ENCODE results near the gene TMEM121B.

The TMEM121B gene

GRCh38 chr22:17114898-17115235 lies 6.3 kb downstream of the TMEM121B start:
- no peak overlapping the region for H3K4me3 ChIP-seq (ENCODE audit: low read depth, low read length)
- no peak for TF ChIP-seq CTCF (IDR thresholded peaks at IDR 0.05; ENCODE audit: low read depth, low read length)
- in situ Hi-C loops (cut with HindIII; ENCODE audit: low sequenced_read_pairs), result no loop called here
- DNase-seq (ENCODE audit: low read depth, low spot score), result no peak

DNA sequence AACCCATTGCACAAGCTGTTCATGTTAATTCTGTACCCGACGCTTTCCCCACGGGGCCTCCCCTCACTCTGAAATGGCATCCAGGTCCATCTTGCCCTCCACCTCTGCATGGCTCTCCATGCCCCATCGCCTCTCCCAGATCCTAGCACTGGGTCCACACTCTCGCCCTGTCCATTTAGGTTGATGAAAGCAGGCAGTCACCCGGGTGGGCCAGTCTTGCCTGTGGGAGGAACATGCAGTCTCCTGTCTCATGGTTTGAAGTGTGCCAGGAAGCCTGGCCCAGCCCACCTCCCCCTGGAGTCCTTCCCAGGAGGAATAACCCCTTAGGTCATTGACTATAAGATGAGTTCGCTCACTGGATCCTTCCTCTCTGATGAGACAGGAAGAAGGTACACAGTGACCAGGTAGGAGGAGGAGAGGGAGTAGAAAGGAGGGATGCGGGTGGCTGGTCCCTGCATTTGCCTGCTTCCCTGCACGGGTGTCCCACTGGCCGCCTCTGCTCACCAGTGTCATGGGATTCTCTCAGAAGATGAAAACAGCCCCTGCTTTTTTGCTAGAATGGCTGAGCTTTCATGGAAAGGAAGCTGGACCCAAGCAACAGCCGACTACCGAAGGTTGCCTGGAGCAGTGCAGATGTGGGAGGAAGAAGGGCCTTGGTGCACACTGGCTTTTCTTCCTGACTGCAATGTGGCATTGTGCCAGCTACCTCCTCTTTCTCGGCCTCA lies 6.8 kb downstream of the TMEM121B start:
- DNase-seq (ENCODE audit: low read depth, low spot score), result no peak
- H3K4me3 ChIP-seq (ENCODE audit: low read depth, low read length), result no peak overlapping the region
- in situ Hi-C loops (cut with HindIII; ENCODE audit: low sequenced_read_pairs), result no loop called here
- no peak for TF ChIP-seq CTCF (IDR thresholded peaks at IDR 0.05; ENCODE audit: low read depth, low read length)

DNA sequence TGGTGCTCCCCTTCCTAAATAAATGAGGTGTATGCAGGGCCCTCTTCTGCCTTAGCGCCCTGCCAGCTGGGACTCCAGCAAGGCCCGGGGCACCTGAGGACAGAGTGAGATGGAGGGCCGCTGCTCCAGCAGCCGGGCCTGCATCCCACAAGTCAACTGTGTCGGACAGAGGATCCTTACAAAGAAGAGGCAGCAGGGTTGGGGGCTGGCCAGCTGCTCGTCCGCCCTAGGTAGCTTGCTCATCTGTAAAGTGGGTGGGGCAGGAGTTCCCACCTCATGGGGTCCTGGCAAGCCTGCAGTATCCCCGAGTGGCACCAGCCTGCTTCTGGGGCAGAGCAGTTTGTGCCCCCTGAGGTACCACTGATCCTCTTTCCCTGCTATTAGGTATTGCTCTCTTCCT lies 7.6 kb downstream of the TMEM121B start:
- H3K4me3 ChIP-seq (ENCODE audit: low read depth, low read length), result no peak overlapping the region
- in situ Hi-C loops (cut with HindIII; ENCODE audit: low sequenced_read_pairs), result no loop called here
- TF ChIP-seq CTCF (IDR thresholded peaks at IDR 0.05; ENCODE audit: low read depth, low read length), result no peak
- no peak for DNase-seq (ENCODE audit: low read depth, low spot score)

GRCh38 chr22:17112491-17113042 lies 8.6 kb downstream of the TMEM121B start:
- in situ Hi-C loops (cut with HindIII; ENCODE audit: low sequenced_read_pairs), result no loop called here
- DNase-seq (ENCODE audit: low read depth, low spot score), result no peak
- no peak for TF ChIP-seq CTCF (IDR thresholded peaks at IDR 0.05; ENCODE audit: low read depth, low read length)
- no peak overlapping the region for H3K4me3 ChIP-seq (ENCODE audit: low read depth, low read length)

DNA sequence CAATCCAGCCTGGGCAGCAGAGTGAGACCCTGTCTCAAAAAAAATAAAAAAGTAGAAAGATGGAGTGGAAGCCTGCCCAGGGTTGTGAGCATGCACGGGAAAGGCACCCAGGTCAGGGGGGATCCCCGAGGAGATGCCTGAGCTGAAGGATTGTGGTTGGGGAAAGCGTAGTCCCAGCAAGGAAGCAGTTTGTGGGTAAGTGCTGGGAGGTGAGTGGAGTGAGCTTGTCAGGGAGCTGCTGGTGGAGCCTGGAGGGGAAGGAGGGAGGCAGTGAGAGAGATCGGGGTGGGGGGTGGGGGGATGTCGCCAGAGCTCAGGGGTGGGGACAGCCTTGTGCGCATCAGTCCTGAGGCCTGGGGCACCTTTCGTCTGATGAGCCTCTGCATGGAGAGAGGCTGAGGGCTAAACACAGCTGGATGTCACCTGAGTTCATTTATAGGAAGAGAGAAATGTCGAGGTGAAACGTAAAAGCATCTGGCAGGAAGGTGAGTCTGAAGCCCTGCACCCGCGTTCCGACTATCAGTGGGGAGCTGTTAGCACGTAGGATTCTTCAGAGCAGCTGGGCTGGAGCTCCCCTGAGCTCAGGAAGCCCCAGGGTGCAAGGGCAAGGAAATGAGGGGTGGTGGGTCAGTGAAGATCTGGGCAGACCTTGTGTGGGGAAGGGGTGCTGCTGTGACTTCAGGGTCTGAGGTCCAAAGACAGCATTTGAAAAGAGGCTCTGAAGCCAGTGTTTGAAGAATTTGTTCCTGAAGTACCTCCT lies 10.2 kb downstream of the TMEM121B start:
- no peak overlapping the region for H3K4me3 ChIP-seq (ENCODE audit: low read depth, low read length)
- in situ Hi-C loops (cut with HindIII; ENCODE audit: low sequenced_read_pairs), result no loop called here
- no peak for DNase-seq (ENCODE audit: low read depth, low spot score)
- TF ChIP-seq CTCF (IDR thresholded peaks at IDR 0.05; ENCODE audit: low read depth, low read length), result no peak

- H3K4me3 ChIP-seq (ENCODE audit: low read depth, low read length), result no peak overlapping the region
- no peak for TF ChIP-seq CTCF (IDR thresholded peaks at IDR 0.05; ENCODE audit: low read depth, low read length)
- no peak for DNase-seq (ENCODE audit: low read depth, low spot score)
- in situ Hi-C loops (cut with HindIII; ENCODE audit: low sequenced_read_pairs), result no loop called here
Observed at GRCh38 chr22:17109976-17110375, 11.2 kb downstream of the TMEM121B start.
